Measurements from ENCODE around the gene GRIP2.

The GRIP2 gene

DNA sequence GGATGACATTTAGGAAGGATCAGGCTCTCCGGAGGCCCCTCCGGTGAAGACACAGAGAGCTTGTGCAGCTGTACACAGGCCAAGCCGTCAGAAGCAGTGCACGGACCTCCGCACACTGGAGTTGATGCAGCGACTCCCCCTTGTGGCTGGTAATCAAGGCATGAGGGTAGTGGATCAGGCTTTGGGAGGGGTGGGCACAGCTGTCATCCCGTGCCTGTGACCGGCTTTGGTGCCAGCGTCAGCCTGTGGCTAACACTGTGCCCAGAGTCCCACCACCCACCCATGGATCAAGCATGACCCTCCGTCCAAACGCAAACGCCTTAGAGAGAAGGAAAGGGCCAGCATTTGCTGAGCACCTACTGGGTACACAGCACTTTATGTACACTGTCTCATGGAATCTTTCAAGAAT is 8.2 kb upstream of the GRIP2 start:
- peak; percentile 67 to 74 for DNase-seq (ENCODE audit: low read depth in 2 of 2)
- TF ChIP-seq, protein P1, sequence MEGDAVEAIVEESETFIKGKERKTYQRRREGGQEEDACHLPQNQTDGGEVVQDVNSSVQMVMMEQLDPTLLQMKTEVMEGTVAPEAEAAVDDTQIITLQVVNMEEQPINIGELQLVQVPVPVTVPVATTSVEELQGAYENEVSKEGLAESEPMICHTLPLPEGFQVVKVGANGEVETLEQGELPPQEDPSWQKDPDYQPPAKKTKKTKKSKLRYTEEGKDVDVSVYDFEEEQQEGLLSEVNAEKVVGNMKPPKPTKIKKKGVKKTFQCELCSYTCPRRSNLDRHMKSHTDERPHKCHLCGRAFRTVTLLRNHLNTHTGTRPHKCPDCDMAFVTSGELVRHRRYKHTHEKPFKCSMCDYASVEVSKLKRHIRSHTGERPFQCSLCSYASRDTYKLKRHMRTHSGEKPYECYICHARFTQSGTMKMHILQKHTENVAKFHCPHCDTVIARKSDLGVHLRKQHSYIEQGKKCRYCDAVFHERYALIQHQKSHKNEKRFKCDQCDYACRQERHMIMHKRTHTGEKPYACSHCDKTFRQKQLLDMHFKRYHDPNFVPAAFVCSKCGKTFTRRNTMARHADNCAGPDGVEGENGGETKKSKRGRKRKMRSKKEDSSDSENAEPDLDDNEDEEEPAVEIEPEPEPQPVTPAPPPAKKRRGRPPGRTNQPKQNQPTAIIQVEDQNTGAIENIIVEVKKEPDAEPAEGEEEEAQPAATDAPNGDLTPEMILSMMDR (IDR thresholded peaks at IDR 0.05; ENCODE audit: low read depth, low read length): peak; percentile 75
- no peak overlapping the region for H3K4me3 ChIP-seq (replicated peaks in 1 of 2; ENCODE audit: low read depth in 2 of 2, low read length in 2 of 2)

DNA sequence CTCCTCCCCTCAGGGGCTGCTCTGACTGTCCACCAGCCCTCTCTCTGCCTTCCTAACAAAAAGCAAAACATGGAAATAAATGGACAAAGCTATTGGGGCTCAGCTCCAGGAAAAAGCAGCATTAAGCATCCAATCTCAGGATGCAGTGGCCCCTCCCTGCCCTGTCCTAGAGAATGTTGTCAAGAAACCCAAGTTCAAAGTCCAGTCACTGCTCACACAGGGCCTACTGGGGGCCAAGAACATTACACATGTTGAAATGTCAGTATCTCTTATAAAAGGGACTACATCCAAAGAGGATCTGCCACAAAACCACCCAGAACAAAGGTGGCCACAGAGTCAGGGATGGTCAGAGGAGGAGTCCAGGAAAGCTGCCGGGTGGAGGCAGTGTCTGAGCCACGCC is 7.6 kb upstream of the GRIP2 start:
- TF ChIP-seq, protein P1 (IDR thresholded peaks at IDR 0.05; ENCODE audit: low read depth, low read length): no peak
- H3K4me3 ChIP-seq (replicated peaks in 1 of 2; ENCODE audit: low read depth in 2 of 2, low read length in 2 of 2): no peak overlapping the region
- DNase-seq (ENCODE audit: low read depth in 2 of 2): no peak

DNA sequence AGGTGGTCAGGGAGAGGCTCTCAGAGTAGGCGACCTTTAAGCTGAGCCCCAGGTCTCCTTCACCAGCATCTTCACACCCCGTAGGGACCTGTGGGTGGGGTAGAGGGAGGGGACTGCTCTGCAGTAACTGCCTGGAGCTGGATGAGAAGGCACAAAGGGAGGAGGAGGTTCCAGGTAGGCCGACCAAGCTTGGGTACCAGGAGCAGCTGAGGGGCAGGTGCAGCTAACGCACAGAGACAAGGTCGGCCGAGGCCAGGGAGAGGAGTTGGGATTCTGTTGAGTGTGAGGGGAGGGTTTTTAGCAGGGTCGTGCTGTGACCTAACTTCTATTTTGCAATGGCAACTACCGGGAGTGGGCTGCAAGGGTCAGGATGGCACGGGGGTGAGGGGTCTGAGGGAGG is 5.9 kb upstream of the GRIP2 start:
- TF ChIP-seq, protein P1 (IDR thresholded peaks at IDR 0.05; ENCODE audit: low read depth, low read length): no peak
- DNase-seq (ENCODE audit: low read depth in 2 of 2): no peak
- H3K4me3 ChIP-seq (replicated peaks in 1 of 2; ENCODE audit: low read depth in 2 of 2, low read length in 2 of 2): no peak overlapping the region

DNA sequence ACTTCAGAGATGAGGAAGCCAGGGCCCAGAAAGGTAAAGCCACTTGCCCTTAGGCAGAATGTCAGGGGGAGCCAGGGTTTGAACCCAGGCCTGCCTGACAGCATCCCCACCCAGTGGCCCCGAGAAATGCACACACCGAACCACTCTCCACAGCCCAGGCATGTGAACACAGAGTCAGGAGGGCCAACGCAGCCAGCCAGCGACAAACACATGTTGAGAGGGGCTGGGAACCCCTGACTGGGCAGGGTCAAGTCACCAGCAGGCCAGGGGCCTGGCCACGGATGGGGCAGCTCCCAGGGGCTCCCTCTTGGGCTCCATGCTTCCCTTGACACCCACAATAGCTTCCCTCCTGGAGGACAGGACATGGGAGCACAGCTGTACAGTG is 5.1 kb upstream of the GRIP2 start:
- TF ChIP-seq, protein P1 (IDR thresholded peaks at IDR 0.05; ENCODE audit: low read depth, low read length): no peak
- DNase-seq (ENCODE audit: low read depth in 2 of 2): no peak
- H3K4me3 ChIP-seq (replicated peaks in 1 of 2; ENCODE audit: low read depth in 2 of 2, low read length in 2 of 2): no peak overlapping the region

DNA sequence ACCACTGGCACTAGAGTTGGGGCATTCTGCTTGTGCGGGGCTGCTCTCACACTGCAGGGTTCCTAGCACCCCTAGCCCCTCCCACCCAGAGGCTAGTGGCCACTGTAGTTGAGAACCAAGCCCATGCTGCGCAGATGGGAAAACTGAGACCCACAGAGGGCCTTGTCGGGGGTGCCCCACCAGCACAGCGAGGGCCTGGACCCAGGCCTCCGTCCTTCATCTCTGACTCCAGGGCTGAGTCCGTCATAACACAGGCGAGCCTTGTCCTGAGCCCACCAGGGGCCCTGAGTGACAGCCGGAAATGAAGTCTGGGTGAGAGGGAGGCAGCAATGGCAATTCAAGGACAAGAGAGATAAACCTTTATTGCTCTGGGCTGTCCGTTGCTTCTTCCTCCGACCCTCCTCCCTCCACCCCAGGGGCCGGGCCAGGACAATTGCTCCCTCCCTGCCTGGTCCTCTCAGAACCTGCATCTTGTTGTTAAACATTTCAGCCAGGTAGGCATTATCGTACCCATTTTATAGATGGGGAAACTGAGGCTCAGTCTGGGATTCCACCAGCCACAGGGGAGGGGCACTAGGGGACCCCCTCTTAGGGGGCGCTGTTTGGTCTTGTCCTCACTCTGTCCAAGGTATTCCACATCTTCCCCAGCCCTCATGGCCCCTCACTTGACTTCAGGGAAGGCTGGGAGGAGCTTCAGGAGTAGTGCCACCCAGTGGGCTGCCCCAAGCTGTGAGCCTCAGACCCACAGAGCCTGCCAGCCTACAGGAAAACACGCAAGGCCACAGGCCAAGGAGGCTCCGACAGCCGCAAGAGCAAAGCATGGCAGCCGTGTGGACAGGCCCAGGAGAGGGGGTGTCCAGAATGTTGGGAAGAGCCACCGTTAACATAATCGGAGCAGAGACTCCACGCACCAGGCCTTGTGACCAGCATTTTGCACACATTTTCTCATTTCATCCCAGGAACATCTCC is 4.4 kb upstream of the GRIP2 start:
- TF ChIP-seq, protein P1 (IDR thresholded peaks at IDR 0.05; ENCODE audit: low read depth, low read length): no peak
- DNase-seq (ENCODE audit: low read depth in 2 of 2): no peak
- no peak overlapping the region for H3K4me3 ChIP-seq (replicated peaks in 1 of 2; ENCODE audit: low read depth in 2 of 2, low read length in 2 of 2)

DNA sequence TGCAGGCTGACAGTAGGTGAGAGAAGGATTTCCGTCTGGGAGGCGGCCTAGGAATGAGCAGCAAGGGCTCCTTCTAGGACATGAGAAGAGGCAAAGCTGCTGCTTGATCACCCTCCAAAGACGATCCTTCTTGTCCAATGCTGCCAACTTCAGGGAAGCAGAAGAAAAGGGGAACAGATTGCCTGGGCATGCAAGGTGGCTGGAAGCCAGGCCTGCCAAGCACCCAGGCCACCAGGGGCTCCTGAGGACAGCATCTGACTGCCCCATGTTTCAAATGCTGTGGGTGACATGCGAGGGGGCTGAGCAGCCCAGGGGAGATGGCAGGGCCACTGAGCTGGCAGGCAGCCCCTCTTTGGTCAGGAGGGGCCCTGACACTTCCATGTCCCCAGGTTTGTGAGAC is 3.3 kb upstream of the GRIP2 start:
- no peak overlapping the region for H3K4me3 ChIP-seq (replicated peaks in 1 of 2; ENCODE audit: low read depth in 2 of 2, low read length in 2 of 2)
- no peak for DNase-seq (ENCODE audit: low read depth in 2 of 2)
- TF ChIP-seq, protein P1 (IDR thresholded peaks at IDR 0.05; ENCODE audit: low read depth, low read length): no peak
